LNCAP (cell line): Measurements from ENCODE around the gene GOT1.

ENCODE experiments used
- TF ChIP-seq, protein P1 (sequence below): fragments of 450-650 bp; IDR thresholded peaks from 2 replicates; pipeline ENCODE4 v1.5.1; 2017; ENCODE audit warnings: mild to moderate bottlenecking

Gene GOT1

GRCh38 chr10:99394761-99395386 is 35.5 kb downstream of the GOT1 start:
- TF ChIP-seq, protein P1, sequence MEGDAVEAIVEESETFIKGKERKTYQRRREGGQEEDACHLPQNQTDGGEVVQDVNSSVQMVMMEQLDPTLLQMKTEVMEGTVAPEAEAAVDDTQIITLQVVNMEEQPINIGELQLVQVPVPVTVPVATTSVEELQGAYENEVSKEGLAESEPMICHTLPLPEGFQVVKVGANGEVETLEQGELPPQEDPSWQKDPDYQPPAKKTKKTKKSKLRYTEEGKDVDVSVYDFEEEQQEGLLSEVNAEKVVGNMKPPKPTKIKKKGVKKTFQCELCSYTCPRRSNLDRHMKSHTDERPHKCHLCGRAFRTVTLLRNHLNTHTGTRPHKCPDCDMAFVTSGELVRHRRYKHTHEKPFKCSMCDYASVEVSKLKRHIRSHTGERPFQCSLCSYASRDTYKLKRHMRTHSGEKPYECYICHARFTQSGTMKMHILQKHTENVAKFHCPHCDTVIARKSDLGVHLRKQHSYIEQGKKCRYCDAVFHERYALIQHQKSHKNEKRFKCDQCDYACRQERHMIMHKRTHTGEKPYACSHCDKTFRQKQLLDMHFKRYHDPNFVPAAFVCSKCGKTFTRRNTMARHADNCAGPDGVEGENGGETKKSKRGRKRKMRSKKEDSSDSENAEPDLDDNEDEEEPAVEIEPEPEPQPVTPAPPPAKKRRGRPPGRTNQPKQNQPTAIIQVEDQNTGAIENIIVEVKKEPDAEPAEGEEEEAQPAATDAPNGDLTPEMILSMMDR = no peak

GRCh38 chr10:99394256-99394655 is 36.2 kb downstream of the GOT1 start:
- TF ChIP-seq, protein P1 = no peak

- TF ChIP-seq, protein P1 = no peak
Measured at GRCh38 chr10:99393683-99394082, 36.7 kb downstream of the GOT1 start.

DNA sequence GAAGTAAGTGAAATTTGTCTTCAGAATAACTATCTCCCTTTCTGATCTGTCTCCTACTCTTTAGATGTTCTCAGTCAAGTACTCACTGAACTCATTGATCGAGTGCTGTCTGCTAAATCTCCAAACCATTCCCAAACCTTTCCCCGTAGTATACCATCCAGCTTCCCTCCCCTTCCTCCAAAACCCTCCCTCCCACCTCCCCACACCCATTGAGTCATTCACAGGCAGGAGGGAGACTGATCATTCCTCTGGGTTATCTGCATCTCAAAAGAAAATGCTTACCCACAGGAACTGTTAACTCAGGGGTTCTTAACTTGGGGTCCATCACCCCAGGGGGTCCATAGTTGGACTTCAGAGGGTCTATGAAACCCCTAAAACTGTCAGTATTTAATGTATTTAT is 37.4 kb downstream of the GOT1 start:
- TF ChIP-seq, protein P1 = no peak

DNA sequence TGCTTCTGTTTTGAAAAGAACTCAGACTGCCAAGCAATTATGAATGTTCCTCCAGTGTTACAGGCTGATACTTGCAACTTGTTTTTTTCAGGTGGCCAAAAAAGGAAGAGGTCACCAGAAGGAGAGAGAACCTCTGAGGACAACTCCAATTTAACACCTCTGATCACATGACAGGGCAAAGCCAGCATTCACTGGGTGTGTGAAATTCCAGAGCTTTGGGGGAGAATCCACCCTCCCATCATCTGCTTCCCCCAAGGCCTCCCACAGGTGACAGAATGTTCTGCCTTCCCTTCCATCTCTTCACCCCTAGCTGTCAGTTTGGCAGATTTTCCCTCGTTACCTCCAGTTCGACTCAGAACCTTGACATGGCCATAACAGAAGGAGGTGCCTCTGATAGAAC is 39.1 kb downstream of the GOT1 start:
- TF ChIP-seq, protein P1 = no peak

DNA sequence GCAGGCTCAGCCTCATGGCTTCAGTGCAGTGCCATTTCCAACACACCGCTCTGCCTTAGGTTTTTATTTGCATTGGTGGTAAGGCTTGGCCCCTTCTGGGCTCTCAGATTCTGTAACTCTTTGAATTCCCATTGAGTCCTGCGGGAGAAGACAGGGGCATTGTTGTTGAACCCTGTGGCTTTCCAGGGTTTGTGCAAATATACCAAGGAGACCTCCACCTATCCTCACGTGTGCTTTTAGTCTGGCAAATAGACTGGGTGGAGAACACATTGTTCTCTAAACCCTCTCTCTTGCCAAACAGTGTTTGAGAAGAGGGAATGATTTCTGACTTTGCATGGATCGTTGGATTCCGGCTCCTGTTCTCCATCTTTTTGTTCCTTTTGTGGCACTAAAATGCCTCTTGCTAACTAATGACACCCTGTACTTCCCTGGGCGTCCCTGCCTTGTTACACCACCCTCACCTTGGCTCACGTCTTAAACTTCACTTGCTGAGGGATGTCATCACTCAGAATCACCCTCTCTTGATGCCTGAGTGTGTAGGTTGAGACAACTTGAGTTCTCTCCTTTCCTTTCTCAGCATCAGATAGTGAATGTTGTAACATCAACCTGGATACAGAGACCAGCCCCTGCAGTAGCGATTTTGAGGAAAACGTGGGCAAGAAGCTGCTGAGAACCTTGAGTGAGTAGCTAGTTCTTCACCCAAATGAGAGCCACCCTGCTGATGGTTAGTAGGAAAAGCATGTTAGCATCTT is 40.5 kb downstream of the GOT1 start:
- TF ChIP-seq, protein P1 = no peak

DNA sequence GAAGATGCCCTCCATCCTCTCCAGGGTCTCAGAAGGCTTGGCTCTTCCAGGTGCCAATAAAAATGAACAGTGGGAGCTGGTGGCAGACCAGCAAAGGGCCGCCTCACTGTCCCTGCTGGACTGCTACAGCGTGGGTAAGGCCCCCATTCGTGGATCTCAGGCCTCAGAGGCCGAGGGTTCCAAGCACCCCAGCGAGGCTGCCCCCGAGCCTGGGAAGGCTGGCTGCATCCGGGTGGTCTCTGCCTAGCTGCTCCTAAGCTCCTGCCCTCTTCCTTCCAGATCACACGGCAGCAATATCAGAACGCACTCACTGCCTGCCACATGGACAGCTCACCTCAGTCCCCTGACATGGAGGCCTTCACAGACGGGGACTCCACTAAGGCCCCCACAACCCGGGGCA is 42.9 kb downstream of the GOT1 start:
- TF ChIP-seq, protein P1 = no peak
